Suprapubic skin (tissue), 4 donors: ENCODE results near the gene TANC1. TPM values are rescaled to one million over a fixed set of nuclear protein-coding genes. Genes with fewer than 3 reads are reported as not detected.

ENCODE experiments used
- DNase-seq, 2 donors: peaks; one replicate each; pipeline ENCODE4 v3.0.0-alpha.2; 2019; ENCODE audit warnings: low spot score in 2 of 2
- H3K27ac ChIP-seq: fragments of 200-600 bp; sonication (generic); one replicate; pipeline ENCODE4 v1.5.1; 2019
- H3K27me3 ChIP-seq: fragments of 200-600 bp; sonication (generic); one replicate; pipeline ENCODE4 v1.5.1; 2019
- H3K36me3 ChIP-seq: fragments of 200-600 bp; sonication (generic); one replicate; pipeline ENCODE4 v1.5.1; 2019
- H3K4me1 ChIP-seq: fragments of 200-600 bp; sonication (generic); one replicate; pipeline ENCODE4 v1.5.1; 2019
- H3K4me3 ChIP-seq: fragments of 200-600 bp; sonication (generic); one replicate; pipeline ENCODE4 v1.5.1; 2019; ENCODE audit warnings: mild to moderate bottlenecking
- H3K9me3 ChIP-seq: fragments of 200-600 bp; sonication (generic); one replicate; pipeline ENCODE4 v1.5.1; 2019
- EP300 ChIP-seq: sonication (generic); formaldehyde crosslinking; IDR thresholded peaks from one replicate; pipeline ENCODE4 v1.6.1; 2017; ENCODE audit warnings: antibody characterized with exemption
- POLR2A ChIP-seq, 2 donors: fragments of 450-650 bp; IDR thresholded peaks; one replicate each; pipeline ENCODE4 v1.6.1; 2017; ENCODE audit warnings: antibody characterized with exemption in 2 of 2, mild to moderate bottlenecking in 2 of 2, moderate library complexity in 2 of 2
- POLR2AphosphoS5 ChIP-seq, 3 donors: sonication (generic); formaldehyde crosslinking; IDR thresholded peaks; one replicate each; pipeline ENCODE4 v1.6.1; 2017; ENCODE audit warnings: antibody characterized with exemption in 3 of 3
- WGBS: methylation state at CpG from one replicate; pipeline ENCODE4 v1.1.5; 2018; 5-methylcytosine and 5-hydroxymethylcytosine counted together
- total RNA-seq, 4 donors: library from RNA; depleted of rRNA; stranded (reverse); fragments of >200 nt; gene quantifications; one replicate each; pipeline ENCODE4 v1.1.0, GENCODE V29; 2016
- TF ChIP-seq, protein P1 (sequence below), 2 donors: fragments of 200-600 bp in 1 of 2; fragments of 450-650 bp in 1 of 2; sonication (generic) in 1 of 2; IDR thresholded peaks; one replicate each; pipeline ENCODE4 v1.5.1; 2016 to 2019; ENCODE audit warnings: antibody characterized with exemption in 2 of 2, mild to moderate bottlenecking in 1 of 2, moderate library complexity in 1 of 2

Gene TANC1
- total RNA-seq, 4 donors from 2014 or later = 57.6 to 260 (median 88.3) TPM

DNA sequence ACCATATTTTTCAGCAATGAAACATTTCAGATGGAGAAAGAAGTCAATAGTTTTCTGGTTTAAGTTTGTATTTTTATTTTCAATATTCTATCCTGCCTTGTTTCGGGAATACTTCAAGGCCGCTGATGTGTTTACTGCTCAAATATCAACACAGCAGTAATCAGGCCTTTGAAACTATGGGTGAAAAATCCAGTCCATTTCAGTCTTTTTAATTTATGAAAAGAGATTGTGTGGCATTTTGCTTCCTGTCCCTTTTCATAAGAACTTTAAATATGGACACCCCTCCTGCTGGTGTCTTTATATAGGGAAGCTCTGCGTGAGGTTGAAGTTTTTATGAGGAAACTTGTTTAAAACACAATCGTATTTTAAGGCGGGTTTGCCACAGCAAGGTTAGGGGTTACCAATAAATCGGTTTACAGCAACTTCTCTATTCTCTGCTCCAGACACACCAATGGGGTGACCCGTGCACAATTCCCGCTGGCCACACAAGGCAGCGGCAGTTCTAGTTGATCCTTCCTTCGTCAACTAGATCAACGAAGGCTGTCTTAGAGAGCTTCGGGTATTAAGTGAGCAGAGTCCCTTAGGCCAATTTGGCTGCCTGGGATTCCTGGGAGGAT is 1.2 kb upstream of the TANC1 start:
- Histone ChIP-seq H3K27ac (peak overlapping the region; percentile 94), H3K4me3 (peak overlapping the region; percentile 97), H3K36me3 (no peaks in the 10 kb centered on the region), H3K27me3 (no peaks in the 10 kb centered on the region), H3K4me1 (peaks cover 38% of the 10 kb centered on the region), H3K9me3 (no peaks in the 10 kb centered on the region)
- 55% methylated on average over 12 of the region's 12 CpGs for whole genome bisulfite sequencing
- DNase-seq = no peak
- no peak for TF ChIP-seq EP300
- no peak for TF ChIP-seq POLR2AphosphoS5 (IDR thresholded peaks at IDR 0.05)
- TF ChIP-seq, protein P1, sequence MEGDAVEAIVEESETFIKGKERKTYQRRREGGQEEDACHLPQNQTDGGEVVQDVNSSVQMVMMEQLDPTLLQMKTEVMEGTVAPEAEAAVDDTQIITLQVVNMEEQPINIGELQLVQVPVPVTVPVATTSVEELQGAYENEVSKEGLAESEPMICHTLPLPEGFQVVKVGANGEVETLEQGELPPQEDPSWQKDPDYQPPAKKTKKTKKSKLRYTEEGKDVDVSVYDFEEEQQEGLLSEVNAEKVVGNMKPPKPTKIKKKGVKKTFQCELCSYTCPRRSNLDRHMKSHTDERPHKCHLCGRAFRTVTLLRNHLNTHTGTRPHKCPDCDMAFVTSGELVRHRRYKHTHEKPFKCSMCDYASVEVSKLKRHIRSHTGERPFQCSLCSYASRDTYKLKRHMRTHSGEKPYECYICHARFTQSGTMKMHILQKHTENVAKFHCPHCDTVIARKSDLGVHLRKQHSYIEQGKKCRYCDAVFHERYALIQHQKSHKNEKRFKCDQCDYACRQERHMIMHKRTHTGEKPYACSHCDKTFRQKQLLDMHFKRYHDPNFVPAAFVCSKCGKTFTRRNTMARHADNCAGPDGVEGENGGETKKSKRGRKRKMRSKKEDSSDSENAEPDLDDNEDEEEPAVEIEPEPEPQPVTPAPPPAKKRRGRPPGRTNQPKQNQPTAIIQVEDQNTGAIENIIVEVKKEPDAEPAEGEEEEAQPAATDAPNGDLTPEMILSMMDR (IDR thresholded peaks at IDR 0.05) = no peak
- TF ChIP-seq POLR2A (IDR thresholded peaks at IDR 0.05) = no peak

DNA sequence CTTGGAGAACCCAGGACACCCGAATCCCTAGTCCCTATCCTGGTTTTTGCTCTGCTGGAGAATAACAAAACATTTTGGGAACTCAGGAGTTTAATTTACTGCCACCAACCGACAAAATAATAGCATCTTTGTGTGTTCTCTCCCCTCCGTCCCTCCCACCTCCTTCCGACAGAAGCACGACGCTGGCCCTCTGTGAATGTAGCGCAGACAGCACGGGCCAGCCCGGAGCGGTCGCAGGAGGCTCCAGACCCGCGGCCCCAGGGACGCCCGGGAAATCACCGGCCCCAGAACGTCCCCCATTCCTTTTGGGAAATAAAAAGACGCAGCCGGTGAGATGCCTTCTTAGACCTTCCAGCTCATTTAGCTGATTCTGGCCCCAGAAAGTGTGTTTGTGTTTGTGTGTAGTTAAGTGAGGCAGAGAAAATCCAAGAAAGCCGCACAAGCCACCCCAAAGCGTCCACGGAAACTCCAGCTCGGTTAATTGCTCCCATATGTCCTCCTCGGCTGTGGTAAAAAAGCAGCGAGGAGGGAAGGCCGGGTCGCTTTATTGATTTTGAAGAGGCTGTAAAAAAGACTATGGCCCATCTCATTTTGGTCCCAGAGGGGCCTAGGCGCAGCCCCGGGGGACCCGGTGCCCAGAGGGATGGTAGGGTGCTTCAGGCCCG is 577 bp upstream of the TANC1 start:
- H3K9me3 ChIP-seq = no peaks in the 10 kb centered on the region
- peak overlapping the region; percentile 97 for H3K4me3 ChIP-seq
- peak overlapping the region; percentile 94 for H3K27ac ChIP-seq
- H3K4me1 ChIP-seq = peaks cover 44% of the 10 kb centered on the region
- TF ChIP-seq EP300 (no peak), POLR2A (IDR thresholded peaks at IDR 0.05) (no peak), POLR2AphosphoS5 (IDR thresholded peaks at IDR 0.05) (no peak)
- TF ChIP-seq, protein P1 (IDR thresholded peaks at IDR 0.05) = no peak
- peak; percentile 69 to 84 for DNase-seq
- H3K27me3 ChIP-seq = no peaks in the 10 kb centered on the region
- WGBS = 2% methylated on average over 31 of the region's 31 CpGs
- H3K36me3 ChIP-seq = no peaks in the 10 kb centered on the region

DNA sequence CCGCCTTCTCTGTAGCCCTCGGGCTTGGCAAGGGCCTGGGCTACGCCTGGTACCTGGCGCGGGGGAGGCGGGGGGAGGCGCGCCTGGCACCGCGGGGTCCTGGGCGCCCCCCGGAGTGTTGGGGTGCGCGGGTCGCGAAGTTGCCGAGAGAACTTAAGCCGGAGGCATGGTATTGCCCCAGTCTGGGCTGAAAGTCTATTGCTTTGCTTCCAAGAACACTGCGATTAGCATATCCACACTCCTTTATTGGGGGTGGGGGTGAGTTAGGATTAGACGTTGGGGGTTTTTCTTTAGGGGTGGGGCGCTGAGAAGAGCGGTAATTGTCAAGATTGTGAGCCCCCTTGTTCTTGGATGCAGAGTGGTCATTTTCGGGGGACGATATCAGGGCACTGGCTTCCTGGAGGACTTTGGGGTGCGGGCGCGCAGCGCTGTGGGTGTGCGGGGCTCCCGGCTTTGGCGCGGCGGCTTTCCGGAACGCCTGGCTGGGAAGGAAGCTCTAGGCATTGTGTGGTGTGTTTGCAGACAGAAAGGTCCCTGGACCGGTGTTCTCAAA is 798 bp downstream of the TANC1 start:
- Histone ChIP-seq H3K36me3 (no peaks in the 10 kb centered on the region), H3K27me3 (no peaks in the 10 kb centered on the region), H3K27ac (peak overlapping the region; percentile 94), H3K4me1 (peaks cover 56% of the 10 kb centered on the region), H3K9me3 (no peaks in the 10 kb centered on the region), H3K4me3 (peak overlapping the region; percentile 97)
- no peak for TF ChIP-seq POLR2AphosphoS5 (IDR thresholded peaks at IDR 0.05)
- TF ChIP-seq, protein P1 (IDR thresholded peaks at IDR 0.05) = no peak
- TF ChIP-seq EP300 = no peak
- no peak for TF ChIP-seq POLR2A (IDR thresholded peaks at IDR 0.05)
- 1% methylated on average over 13 of the region's 36 CpGs for WGBS
- no peak for DNase-seq

DNA sequence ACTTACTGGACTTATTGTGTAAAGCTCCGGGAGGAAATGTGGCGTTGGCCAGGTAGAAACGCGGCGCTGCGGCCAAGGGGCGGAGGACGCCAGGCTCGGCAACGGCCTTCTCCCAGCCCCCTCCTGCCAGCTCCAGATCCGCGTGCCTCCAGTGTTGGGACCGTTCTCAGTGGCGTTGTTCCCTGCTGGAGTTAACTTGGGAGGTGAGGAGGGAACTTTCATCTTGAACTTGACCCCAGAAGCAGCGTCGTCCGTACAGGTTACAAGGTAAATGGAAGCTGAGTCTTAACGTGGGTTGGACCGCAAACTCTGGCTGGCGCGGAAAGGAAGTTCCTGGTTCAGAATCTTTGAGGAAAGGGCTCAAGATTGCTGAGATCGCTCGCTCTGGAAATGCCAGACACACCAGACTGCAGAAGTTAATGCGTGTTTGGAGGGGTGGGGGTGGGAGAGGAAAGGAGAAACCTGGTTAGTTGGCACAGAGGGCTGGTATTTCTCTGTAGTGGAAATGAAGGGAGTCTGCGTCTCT is 1.3 kb downstream of the TANC1 start:
- Histone ChIP-seq H3K9me3 (no peaks in the 10 kb centered on the region), H3K4me3 (peak overlapping the region; percentile 97), H3K4me1 (peaks cover 58% of the 10 kb centered on the region), H3K36me3 (no peaks in the 10 kb centered on the region), H3K27me3 (no peaks in the 10 kb centered on the region), H3K27ac (peak overlapping the region; percentile 94)
- TF ChIP-seq POLR2A (IDR thresholded peaks at IDR 0.05) (no peak), EP300 (no peak)
- TF ChIP-seq, protein P1 (IDR thresholded peaks at IDR 0.05) = no peak
- peak in 1 of 2 donors; percentile 65 for DNase-seq
- WGBS = under 1% methylated on average over 21 of the region's 25 CpGs

DNA sequence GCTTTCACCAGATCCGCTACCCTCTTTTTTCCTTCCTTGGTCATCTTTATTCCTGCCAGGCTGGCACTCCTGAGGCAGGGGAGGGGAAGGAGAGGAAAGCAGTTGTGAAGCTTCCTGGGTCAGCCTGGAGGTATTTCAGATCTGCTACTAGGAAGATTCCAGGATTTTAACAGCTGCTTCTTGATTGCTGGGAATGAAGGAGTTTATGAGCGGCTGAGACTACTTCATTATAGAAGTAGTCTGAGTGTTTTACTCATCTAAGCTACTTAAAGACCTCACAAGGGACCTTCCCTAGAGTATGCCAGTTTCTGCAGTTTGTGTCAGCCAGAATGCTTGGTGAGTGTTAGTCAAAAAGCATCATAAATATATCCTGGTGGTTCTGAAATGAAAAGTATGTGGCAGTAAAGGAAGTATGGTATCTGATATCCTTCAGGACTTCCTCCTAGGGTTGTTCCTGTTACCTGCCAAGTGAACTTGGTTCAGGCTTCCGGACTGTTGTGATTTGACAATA is 1.9 kb downstream of the TANC1 start:
- peak overlapping the region; percentile 97 for H3K4me3 ChIP-seq
- H3K36me3 ChIP-seq = no peaks in the 10 kb centered on the region
- peak overlapping the region; percentile 94 for H3K27ac ChIP-seq
- no peaks in the 10 kb centered on the region for H3K9me3 ChIP-seq
- H3K4me1 ChIP-seq = peaks cover 58% of the 10 kb centered on the region
- WGBS = 16% methylated on average over 3 of the region's 3 CpGs
- TF ChIP-seq POLR2A (IDR thresholded peaks at IDR 0.05) (no peak), POLR2AphosphoS5 (IDR thresholded peaks at IDR 0.05) (no peak), EP300 (no peak)
- TF ChIP-seq, protein P1 (IDR thresholded peaks at IDR 0.05) = no peak
- no peaks in the 10 kb centered on the region for H3K27me3 ChIP-seq
- no peak for DNase-seq
